SH-SY5Y (cell line): ENCODE results near the gene ZNF695.

Experiments used
- GATA2 ChIP-seq: IDR thresholded peaks from 2 replicates; pipeline ENCODE4 v1.6.1; 2011; ENCODE audit warnings: mild to moderate bottlenecking, low read depth, low read length
- GATA3 ChIP-seq: IDR thresholded peaks from 2 replicates; pipeline ENCODE4 v1.6.1; 2011; ENCODE audit warnings: low read depth, mild to moderate bottlenecking, low read length, moderate library complexity

DNA sequence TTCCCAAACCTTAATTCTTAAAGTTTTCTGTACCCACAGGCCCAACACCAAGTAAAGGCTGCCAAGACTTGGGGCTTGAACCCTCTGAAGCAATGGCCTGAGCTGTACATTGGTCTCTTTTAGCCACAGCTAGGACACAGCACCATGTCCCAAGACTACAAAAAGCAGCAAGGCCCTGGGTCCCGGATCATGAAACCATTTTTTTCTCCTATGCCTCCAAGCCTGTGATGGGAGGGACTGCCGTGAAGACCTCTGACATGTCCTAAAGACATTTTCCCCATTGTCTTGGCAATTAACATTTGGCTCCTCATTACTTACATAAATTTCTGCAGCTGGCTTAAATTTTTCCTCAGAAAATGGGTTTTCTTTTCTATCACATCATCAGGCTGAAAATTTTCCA lies 39.8 kb upstream of the ZNF695 start:
- TF ChIP-seq GATA2 (no peak), GATA3 (no peak)
